DOHH2 (cell line): ENCODE results near the gene ARHGAP20.

Experiments used
- EZH2phosphoT487 ChIP-seq: fragments of 200-600 bp; sonication (generic); IDR thresholded peaks from 2 replicates; pipeline ENCODE4 v1.6.1; 2017; ENCODE audit warnings: borderline replicate concordance, mild to moderate bottlenecking, antibody characterized with exemption, low read length, moderate library complexity, mixed read lengths
- TF ChIP-seq, protein P1 (sequence below): fragments of 200-600 bp; sonication (generic); IDR thresholded peaks from one replicate; pipeline ENCODE4 v1.5.1; 2014; ENCODE audit warnings: antibody characterized with exemption, mild to moderate bottlenecking, low read depth, low read length; ENCODE audit not compliant: poor library complexity, severe bottlenecking

DNA sequence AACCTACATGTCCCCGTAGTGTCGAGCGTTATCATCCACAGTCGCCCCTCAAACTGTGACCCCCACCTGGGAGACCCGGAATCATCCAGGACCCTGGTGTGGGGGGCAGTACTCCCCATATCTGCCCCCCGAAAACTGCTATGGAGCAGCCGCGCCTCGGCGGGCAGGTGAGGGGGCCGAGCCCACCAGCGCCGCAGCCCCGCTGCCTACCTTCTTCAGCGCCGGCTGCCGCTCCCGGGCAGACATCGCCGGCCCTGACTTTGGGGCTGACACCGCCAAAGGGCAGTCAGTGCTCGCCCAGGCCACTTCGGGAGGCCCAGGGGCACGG, 825 bp downstream of the ARHGAP20 start:
- TF ChIP-seq, protein P1, sequence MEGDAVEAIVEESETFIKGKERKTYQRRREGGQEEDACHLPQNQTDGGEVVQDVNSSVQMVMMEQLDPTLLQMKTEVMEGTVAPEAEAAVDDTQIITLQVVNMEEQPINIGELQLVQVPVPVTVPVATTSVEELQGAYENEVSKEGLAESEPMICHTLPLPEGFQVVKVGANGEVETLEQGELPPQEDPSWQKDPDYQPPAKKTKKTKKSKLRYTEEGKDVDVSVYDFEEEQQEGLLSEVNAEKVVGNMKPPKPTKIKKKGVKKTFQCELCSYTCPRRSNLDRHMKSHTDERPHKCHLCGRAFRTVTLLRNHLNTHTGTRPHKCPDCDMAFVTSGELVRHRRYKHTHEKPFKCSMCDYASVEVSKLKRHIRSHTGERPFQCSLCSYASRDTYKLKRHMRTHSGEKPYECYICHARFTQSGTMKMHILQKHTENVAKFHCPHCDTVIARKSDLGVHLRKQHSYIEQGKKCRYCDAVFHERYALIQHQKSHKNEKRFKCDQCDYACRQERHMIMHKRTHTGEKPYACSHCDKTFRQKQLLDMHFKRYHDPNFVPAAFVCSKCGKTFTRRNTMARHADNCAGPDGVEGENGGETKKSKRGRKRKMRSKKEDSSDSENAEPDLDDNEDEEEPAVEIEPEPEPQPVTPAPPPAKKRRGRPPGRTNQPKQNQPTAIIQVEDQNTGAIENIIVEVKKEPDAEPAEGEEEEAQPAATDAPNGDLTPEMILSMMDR: no peak
- TF ChIP-seq EZH2phosphoT487: no peak
